ENCODE measurements around the gene NEU1.
A peak's percentile ranks its signal among the peaks of the same experiment; 100 is the strongest.
"Not testable (repeated sequence)": the region's sequence is repeated elsewhere in the genome, so short reads cannot be mapped to it uniquely, and the experiment has no call there.

NEU1 gene

DNA sequence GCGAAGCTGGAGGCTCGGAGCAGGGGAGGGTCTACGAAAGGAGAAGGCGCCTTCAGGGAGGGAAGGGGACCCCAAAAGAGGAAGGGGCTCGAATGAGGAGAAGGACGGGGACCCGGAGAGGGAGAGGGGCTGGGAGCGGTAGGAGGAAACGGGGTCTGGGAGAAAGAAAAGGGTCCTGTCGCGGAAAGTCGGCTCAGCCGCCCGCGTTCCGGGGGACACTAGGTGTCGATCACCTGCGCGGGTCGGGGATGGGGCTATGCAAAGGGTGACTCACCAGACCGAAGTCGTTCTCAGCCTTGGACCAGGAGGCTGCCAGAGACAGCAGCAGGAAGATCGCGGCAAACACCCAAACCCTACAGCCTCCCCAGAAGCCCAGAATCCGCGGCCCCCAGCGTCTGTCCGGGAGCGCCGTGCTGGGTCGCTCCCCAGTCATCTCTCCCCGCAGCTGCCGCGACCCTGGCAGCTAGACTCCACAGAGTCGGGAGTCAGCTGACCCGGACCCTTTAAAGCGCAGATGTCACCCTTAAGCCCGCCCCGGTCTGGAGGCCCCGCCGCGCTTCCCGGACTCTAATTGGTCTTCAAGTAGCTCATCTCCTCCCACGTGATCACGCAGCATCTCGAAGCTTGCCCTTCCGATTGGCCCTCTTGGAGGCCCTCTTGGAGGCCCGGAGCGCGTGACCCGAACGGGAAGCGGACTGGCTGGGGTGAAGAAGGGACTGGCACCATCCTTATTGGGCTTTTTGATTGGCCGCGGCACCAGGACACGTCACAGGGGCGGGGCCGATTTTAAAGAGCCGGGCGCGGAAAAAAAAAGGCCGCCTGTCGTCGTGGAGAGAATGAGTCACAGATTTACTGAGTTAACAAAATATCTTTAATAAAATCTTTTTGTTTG lies at the start of gene NEU1:
Gene NEU1 (minus strand): TSS at position 478 of the 892 bp plus-strand sequence. CDS start 45 bp downstream, at position 433.
- DNase-seq (ENCODE audit: low spot score) = peak; percentile 99

GRCh38 chr6:31911826-31912585 lies 49.4 kb upstream of the NEU1 start:
- no peak for DNase-seq (ENCODE audit: low spot score)

GRCh38 chr6:31909298-31909697 lies 46.7 kb upstream of the NEU1 start:
- DNase-seq (ENCODE audit: low spot score) = not testable (repeated sequence)

GRCh38 chr6:31908791-31909190 lies 46.2 kb upstream of the NEU1 start:
- no peak for DNase-seq (ENCODE audit: low spot score)

- DNase-seq (ENCODE audit: low spot score) = not testable (repeated sequence)
These were observed 45.6 kb upstream of the NEU1 start for GRCh38 chr6:31908255-31908654.

GRCh38 chr6:31907158-31907813 lies 44.7 kb upstream of the NEU1 start:
- no peak for DNase-seq (ENCODE audit: low spot score)

DNA sequence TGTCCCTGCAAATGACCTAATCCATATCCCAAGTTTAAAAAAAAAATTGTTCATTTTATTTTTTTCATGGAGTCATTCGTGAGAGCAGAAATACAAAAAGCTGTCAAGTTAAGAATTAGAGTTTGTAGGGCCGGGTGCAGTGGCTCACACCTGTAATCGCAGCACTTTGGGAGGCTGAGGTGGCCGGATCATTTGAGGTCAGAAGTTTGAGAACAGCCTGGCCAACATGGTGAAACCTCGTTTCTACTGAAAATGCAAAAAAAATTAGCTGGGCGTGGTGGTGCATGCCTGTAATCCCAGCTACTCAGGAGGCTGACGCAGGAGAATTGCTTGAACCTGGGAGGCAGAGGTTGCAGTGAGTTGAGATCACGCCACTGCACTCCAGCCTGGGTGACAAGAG lies 44.1 kb upstream of the NEU1 start:
- not testable (repeated sequence) for DNase-seq (ENCODE audit: low spot score)

DNA sequence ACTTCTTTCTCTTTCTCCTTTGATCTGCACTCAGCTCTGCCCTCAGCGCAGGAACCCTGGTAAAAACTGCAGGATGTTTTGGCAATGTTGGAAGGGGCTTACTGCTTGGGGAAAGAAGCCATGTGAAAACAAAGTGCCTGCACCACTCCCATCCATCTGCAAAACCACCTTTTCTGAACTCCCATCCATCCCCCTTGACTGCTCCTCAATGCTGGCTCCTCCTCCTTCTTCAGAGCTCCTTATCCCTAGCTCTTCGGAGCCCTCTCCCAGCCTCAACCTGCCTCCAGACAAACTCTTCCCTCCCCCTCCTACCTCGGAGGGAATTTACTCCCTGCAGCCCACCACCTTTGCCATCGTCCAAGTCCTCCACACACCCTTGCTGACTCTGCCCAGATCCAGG lies 43.5 kb upstream of the NEU1 start:
- DNase-seq (ENCODE audit: low spot score) = peak; percentile 53

GRCh38 chr6:31905041-31905440 lies 42.4 kb upstream of the NEU1 start:
- no peak for DNase-seq (ENCODE audit: low spot score)

GRCh38 chr6:31903957-31904356 lies 41.3 kb upstream of the NEU1 start:
- no peak for DNase-seq (ENCODE audit: low spot score)

GRCh38 chr6:31901953-31902643 lies 39.5 kb upstream of the NEU1 start, which contains the start of gene ZBTB12:
ZBTB12 (minus strand) TSS chr6:31902086; CDS start chr6:31901305, 781 bp downstream.
- peak; percentile 97 for DNase-seq (ENCODE audit: low spot score)

- peak; percentile 61 for DNase-seq (ENCODE audit: low spot score)
These were observed 38.9 kb upstream of the NEU1 start for GRCh38 chr6:31901415-31901952.

- no peak for DNase-seq (ENCODE audit: low spot score)
These were observed 38.3 kb upstream of the NEU1 start for GRCh38 chr6:31900917-31901414.

- DNase-seq (ENCODE audit: low spot score) = no peak
These were observed 37.5 kb upstream of the NEU1 start for GRCh38 chr6:31899882-31900722.

GRCh38 chr6:31899215-31899614 lies 36.6 kb upstream of the NEU1 start:
- DNase-seq (ENCODE audit: low spot score) = no peak

DNA sequence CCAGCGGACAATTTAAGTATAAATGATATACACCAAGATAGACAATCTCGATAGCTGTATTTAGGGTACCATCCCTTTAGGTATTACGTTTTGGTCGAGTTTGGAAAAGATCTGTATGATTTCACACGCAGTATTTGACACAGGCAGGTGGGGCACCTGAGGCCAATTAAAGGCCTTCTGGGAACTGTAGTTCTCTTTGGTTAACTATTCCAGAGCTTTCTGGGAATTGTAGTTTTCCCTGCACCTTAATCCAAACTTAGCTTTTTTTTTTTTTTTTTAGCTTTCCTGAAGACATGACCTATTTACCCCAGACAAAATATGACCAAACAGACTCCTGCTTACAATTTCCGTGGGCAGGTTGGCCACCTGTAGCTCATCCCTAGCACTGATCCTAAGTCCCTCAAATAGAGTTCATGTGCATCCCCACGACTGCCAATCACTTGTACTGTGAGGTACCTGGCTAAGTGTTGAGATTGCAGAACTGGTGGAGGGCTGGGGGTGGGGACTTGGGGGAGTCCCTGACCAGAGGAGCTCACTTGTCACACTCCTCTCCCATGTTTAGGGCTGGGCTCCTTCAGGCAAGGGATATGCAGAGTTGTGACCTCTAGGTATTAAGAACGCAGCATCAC lies 35.9 kb upstream of the NEU1 start:
- no peak for DNase-seq (ENCODE audit: low spot score)

GRCh38 chr6:31897612-31898382 lies 35.2 kb upstream of the NEU1 start, which contains the start of gene EHMT2:
EHMT2 (minus strand) TSS chr6:31897698; CDS start chr6:31897677, 21 bp downstream.
- DNase-seq (ENCODE audit: low spot score) = peak; percentile 89

DNA sequence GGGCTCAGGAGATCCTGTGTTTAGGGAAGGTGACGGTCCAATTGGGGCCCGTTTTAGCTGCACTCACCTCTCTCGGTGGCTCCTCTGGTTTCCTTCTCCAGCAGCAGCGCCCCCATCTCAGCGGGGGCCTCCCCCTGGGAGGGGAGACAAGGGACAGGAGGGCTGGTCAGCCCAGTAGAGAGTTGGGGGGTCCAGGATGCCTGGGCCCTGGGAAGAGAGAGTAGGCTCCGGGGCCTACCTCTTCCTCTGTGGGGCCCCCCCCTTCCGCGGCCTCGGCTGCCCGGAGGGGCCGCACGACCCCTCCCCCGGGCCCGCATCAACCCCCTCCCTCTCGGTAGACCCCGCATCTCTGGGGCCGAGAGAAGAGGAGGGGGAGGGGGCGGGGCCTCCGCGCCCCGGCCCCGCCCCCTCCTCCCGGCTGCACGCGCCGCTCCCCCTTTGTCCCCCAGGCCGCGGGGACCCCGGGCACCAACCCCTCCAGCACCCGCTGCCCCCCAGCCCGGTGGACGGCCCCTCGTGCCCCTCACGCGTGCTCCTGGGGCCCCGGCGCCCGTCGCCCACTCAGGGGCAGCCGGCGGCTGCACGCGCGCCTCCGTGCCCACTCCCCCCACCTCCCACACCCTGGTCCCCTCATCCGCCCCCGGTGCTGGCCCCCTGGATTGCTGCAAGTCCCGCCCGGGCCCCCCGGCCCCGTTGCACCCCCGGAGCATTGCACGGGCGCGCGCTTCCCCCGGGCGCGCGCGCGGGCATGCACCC lies 34.4 kb upstream of the NEU1 start:
- DNase-seq (ENCODE audit: low spot score) = peak; percentile 64
